Esophagus muscularis mucosa (tissue), 4 donors: Measurements from ENCODE around the gene PGAP3.

Experiments used
- CTCF ChIP-seq, 3 experiments: fragments of 200-600 bp in 2 of 3; fragments of 450-650 bp in 1 of 3; sonication (generic) in 2 of 3; IDR thresholded peaks; one replicate each; pipeline ENCODE4 v1.5.1; 2017 to 2019; ENCODE audit warnings: antibody characterized with exemption in 3 of 3, mild to moderate bottlenecking in 2 of 3, moderate library complexity in 1 of 3
- EP300 ChIP-seq: sonication (generic); formaldehyde crosslinking; IDR thresholded peaks from one replicate; pipeline ENCODE4 v1.6.1; 2017; ENCODE audit warnings: antibody characterized with exemption
- POLR2A ChIP-seq: fragments of 450-650 bp; IDR thresholded peaks from one replicate; pipeline ENCODE4 v1.6.1; 2017; ENCODE audit warnings: antibody characterized with exemption, moderate library complexity, mild to moderate bottlenecking, low read depth
- POLR2AphosphoS5 ChIP-seq, 2 donors: sonication (generic); formaldehyde crosslinking; IDR thresholded peaks; one replicate each; pipeline ENCODE4 v1.6.1; 2017; ENCODE audit warnings: antibody characterized with exemption in 2 of 2

DNA sequence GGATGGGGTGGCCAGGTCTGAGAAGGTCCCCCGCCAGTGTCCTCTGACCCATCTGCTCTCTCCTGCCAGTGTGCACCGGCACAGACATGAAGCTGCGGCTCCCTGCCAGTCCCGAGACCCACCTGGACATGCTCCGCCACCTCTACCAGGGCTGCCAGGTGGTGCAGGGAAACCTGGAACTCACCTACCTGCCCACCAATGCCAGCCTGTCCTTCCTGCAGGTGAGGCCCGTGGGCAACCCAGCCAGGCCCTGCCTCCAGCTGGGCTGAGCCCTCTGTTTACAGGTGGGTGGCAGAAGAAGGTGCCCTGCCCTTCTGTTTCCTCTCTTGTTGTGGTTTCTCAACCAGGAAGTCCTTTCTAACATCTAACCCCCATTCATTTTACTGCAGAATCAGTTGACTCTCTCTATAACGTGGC, 19.1 kb upstream of the PGAP3 start:
- TF ChIP-seq CTCF (IDR thresholded peaks at IDR 0.05), result no peak
- TF ChIP-seq POLR2A, result no peak
- no peak for TF ChIP-seq POLR2AphosphoS5 (IDR thresholded peaks at IDR 0.05)
- no peak for TF ChIP-seq EP300
